ENCODE measurements around the gene ARL6IP6.
"Not testable (repeated sequence)": the region's sequence is repeated elsewhere in the genome, so short reads cannot be mapped to it uniquely, and the experiment has no call there.

The ARL6IP6 gene

DNA sequence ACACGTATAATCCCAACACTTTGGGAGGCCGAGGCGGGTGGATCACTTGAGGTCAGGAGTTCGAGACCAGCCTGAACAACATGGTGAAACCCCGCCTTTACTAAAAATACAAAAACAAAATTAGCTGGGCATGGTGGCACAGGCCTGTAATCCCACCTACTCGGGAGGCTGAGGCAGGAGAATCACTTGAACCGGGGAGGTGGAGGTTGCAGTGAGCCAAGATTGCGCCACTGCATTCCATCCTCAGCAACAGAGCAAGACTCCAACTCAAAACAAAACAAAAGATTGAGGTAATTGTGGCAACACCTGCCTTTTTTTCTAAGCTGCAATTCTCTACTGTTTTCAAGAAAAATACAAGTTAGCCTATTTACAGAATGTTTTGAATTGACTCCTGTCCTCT is 4.2 kb downstream of the ARL6IP6 start:
- not testable (repeated sequence) for DNase-seq (ENCODE audit: low read depth)

DNA sequence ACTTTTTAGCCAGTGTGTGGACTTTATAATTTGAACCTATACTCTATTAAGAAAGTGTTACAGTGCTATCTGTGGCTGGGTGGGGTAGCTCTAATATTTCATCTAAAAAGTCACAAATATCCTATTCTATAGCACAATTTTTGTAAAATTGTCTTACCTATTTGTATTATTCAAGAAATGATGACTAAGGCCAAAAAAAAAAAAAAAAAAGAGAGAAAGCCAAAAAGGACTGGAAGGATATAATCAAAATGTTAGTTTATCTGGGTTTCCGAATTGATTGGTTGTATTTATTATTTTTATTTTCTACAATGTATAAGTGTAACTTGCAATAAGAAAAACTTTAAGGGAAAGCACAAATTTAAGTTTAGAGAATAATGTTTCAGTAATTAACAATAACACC is 5.5 kb downstream of the ARL6IP6 start:
- DNase-seq (ENCODE audit: low read depth): no peak

DNA sequence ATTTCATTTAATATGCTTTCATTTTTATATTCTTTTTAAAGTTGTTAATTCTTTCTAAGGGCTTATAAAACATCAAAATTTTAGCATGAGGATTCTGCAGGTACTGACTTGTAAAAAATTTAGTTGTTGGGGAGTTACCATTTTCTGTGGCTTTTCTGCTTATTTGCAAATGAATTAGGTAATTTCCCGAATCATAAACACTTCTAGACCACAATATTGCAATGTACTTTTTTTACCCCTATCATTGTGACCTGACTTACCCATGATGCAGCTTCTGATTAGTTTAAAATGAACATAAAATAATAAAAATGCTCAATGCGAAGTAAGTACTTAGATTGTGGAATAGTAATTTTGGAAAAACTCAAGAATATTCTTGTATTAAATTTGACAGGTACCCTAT is 11.4 kb downstream of the ARL6IP6 start:
- DNase-seq (ENCODE audit: low read depth): no peak

DNA sequence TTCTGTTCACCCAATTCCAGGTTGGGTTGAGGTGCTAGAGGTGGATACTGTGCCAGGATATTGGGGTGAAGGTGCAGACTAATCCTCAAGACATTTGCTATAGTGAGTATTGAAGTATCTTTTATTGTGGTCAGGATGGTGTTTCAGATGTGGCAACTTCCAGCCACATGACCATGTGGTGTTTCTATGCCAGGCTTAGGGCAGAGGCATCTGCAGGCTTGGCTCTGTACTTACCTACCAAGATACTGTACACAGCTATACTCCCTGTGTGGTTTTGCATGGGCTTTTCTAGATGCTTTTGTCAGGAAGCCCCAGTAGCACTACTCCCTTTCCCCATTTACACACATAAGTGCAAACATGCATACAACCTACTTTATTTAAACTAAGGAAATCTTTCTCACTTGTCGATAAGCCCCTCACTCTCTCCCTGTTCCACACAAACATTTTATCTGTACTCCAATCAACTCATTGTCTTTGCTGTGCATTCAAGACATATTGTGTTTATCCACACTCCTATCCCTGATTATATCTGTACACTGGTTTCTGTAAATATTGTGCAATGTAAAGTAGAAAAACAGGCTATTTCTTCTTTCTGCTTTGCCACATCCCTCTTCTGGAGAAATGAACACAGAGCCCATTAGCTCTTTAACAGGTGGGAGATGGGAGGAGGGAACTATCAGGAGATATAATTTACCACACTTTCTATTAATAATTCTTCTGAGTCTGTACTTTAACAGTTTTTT is 12.3 kb downstream of the ARL6IP6 start:
- no peak for DNase-seq (ENCODE audit: low read depth)

DNA sequence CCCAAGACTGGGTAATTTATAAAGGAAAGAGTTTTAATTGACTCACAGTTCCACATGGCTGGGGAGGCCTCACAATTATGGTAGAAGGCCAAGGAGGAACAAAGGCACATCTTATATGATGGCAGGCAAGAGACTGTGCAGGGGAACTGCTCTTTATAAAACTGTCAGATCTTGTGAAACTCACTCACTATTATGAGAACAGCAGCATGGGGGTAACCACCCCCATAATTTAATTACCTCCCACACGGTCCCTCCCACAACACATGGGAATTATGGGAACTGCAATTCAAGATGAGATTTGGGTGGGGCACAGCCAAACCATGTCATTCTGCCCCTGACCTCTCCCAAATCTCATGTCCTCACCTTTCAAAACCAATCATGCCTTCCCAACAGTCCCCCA is 19.1 kb downstream of the ARL6IP6 start:
- not testable (repeated sequence) for DNase-seq (ENCODE audit: low read depth)

DNA sequence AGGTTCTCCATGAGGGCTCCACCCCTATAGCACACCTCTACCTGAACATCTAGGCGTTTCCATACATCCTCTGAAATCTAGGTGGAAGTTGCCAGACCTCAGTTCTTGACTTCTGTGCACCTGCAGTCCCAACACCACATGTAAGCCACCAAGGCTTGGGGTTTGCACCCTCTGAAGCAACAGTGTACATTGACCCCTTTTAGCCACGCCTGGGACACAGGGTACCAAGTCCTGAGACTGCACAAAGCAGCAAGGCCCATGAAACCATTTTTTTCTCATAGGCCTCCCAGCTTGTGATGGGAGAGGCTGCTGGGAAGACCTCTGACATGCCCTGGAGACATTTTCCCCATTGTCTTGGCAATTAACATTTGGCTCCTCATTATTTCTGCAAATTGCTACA is 20.0 kb downstream of the ARL6IP6 start:
- DNase-seq (ENCODE audit: low read depth): no peak

DNA sequence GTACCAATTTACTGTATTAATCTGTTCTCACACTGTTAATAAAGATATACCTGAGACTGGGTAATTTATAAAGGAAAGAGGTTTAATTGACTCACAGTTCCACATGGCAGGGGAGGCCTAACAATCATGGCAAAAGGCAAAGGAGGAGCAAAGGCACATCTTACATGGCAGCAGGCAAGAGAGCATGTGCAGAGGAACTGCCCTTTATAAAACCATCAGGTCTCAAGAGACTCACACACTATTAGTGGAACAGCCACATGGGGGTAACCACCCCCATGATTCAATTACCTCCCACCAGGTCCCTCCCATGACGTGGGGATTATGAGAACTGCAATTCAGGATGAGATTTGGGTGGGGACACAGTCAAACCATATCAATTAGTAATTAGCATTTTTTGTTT is 21.3 kb downstream of the ARL6IP6 start:
- not testable (repeated sequence) for DNase-seq (ENCODE audit: low read depth)

DNA sequence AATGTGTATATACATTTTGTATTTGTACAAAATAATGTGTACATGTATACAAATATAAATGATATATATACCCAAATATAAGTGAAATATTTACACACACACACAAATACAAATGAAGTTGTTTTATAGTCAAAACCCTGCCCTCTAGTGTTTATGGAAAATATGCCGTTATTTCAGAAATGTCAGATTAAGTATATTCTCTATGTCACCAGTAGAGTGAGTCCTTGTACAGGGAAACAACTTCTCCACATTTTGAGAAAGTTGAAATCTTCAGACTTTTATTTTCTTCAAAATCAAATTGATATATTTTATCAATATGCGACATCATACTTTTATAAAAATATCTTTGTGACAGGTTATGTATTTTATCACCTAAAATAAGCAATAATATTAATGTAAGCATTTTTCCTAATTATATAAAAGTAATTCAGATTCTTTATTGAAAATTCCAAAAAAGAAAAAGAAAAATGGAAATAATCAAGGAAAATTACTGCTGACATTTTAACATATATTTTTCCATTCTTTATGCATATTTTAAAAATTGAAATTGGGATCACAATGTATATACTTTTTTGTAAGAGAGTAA is 22.4 kb downstream of the ARL6IP6 start:
- DNase-seq (ENCODE audit: low read depth): no peak

DNA sequence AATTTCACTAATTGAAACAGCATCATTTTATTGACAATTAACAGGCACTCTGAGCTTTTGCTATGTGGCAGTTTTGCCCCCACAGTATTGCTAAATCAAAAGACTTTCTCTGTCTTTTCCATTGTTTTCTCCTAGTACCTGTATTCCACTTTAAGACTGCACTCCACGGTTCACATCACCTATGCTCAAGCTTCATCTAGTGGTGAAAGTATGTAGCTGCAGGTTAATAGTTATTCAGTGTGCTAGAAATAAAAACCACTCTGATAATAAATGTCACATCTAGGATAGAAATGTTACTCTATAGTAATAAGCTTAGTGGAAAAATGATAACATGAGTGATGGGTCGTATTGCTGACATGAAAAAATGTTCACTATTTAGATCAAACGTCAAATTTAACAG is 24.6 kb downstream of the ARL6IP6 start:
- no peak for DNase-seq (ENCODE audit: low read depth)

DNA sequence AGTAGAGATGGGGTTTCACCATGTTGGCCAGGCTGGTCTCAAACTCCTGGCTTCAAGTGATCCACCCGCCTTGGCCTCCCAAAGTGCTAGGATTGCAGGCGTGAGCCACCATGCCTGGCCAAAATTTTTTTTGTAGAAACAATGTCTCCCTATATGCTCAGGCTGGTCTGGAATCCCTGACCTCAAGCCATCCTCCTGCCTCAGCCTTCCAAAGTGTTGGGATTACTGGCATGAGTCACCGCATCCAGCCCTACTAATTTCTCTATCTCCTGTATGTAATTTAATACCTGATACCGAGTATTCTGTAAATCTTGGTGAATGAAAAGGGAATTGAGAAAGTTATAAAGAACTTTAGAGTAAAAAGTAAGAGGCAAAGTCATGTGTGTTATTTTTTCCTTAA is 29.3 kb downstream of the ARL6IP6 start:
- not testable (repeated sequence) for DNase-seq (ENCODE audit: low read depth)

DNA sequence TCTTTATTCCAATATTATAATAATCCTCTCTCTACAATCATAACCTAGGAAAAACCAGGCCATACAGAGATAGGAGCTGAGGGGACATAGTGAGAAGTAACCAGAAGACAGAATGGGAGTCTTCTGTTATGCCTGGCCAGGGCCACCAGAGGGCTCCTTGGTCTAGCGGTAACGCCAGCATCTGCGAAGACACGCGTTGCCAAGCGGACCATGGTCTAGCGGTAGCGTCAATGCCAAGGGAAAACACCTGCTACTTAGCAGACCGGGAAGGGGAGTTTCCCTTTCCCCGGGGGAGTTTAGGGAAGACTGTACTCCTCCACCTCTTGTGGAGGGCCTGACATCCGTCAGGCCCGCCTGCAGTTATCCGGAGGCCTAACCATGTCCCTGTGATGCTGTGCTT is 36.6 kb downstream of the ARL6IP6 start:
- no peak for DNase-seq (ENCODE audit: low read depth)

DNA sequence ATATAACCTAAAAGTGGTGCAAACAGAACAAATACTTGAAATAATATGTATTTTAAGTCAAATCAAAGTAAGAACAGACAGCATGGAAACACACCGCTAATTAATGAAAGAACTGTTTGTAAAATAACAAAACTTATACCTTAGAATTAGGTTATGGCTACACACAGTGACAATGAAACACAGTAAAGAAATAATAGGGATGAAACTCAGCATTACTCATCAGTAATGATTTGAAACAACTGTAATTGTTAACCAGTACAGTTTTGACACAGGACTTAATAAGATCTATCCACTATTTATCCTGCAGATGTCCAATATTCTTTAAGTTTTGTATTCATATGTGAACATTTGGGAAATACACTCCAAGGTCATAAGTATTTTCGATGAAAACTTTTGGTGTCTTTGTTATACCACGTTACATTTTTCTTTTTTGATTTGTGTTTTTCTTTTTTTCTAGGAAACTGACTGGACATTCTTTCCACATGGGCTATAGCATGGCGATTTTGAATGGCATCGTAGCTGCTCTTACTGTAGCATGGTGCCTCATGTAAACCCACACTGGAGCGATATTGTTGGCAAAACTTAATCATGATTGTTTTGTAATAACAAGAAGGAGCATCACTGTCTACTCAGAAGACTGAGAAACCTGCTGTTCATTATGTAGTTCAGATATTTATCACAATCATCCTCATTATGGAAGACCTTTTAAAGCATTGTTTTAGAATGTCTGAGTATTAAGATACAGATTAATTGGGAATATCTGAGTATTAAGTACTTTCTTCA is 41.1 kb downstream of the ARL6IP6 start:
- no peak for DNase-seq (ENCODE audit: low read depth)

DNA sequence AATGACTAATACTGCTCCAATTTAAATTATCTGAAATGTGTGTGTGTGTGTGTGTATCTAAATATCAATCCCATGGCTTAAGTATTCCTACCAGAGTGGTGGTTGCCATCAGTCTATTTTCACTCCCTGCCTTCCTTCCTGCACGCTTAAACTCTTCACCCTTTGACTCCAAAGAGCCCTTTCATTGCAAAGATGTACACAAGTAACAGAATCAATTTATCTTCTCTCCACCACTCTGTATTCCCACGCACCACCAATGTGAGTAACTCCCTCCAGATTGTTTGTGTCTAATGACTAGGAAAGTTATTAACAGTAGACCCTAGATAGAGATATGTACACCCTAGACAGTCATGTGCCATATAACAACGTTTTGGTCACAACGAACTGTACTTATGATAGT is 42.8 kb downstream of the ARL6IP6 start:
- no peak for DNase-seq (ENCODE audit: low read depth)

DNA sequence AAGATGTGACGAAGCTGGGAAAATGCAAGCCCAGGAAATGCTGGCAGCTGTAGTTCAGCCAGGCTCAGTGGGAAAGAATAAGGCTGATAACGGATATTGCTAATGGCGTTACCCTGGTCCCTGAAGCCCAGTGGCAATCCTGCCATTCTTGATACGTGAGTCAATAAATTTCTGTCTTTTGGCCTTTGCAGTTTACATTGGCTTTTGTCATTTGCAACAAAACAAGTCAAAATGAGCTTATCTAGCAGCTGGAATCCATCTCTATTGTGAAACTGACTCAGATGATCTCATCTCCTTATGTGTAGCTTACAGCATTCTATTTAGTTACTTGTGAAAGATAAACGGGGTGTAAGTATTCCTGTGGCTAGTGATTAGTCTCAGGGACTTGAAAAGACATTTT is 43.8 kb downstream of the ARL6IP6 start:
- DNase-seq (ENCODE audit: low read depth): no peak

DNA sequence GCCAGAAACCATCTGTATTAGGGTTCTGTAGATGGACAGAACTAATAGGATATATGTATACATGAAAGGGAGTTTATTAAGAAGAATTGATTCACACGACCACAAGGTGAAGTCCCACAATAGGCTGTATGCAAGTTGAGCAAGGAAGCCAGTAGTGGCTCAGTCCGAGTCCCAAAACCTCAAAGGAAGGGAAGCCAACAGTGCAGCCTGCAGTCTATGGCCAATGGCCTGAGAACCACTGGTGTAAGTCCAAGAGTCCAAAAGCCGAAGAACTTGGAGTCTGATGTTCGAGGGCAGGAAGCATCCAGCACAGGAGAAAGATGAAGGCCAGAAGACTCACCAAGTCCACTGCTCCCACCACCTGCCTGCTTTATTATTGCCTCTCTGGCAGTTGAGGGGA is 44.8 kb downstream of the ARL6IP6 start:
- DNase-seq (ENCODE audit: low read depth): not testable (repeated sequence)

DNA sequence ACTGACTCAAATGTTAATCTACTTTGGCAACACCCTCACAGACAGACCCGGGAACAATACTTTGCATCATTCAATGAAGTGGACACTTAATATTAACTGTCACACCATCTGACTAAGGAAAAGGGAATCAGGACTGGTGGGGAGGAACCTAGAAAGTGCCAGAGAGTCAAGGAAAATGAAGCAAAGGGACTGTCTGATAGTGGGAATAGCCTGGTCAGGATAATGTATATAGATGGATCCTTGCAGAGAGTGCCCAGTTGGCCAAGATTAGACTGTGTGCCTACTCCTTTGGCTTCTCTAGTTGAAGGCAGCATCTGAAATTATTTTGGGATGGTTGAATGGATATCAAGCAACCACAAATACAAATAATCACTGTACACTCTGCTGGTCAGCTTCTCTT is 45.2 kb downstream of the ARL6IP6 start:
- no peak for DNase-seq (ENCODE audit: low read depth)

DNA sequence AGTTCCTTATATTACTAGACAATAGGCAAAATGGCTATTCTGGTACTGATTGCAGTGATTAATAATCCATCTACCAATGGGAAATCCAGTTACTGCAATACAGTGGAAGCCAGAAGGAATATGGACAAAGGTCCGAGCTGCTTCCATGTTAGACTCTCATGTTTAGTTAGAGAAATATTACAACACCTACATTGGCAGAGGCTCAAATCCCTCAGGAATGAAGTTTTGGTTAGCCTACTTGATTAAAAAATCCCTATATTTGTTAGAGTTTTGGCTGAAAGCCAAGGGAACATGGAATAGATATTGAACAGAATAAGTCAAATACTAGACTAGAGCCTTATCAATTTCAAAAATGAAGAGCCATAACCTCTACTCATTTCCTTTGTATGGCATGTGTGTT is 48.5 kb downstream of the ARL6IP6 start:
- no peak for DNase-seq (ENCODE audit: low read depth)

DNA sequence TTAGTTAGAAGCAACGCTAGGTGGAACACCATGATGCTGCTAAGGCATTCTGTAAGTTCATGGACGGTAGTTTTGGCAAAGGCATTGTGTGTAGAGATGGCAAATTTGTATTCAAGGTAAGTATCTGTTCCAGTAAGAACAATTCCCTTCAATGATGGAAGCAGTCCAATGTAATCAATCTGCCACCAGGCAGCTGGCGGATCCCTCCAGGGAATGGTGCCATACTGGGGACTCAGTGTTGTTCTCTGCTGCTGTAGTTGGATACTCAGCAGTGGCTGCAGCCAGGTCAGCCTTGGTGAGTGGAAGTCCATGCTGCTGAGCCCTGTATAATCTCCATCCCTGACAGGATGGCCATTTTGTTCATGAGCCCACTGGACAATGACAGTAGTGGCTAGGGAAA is 62.8 kb downstream of the ARL6IP6 start:
- DNase-seq (ENCODE audit: low read depth): no peak

DNA sequence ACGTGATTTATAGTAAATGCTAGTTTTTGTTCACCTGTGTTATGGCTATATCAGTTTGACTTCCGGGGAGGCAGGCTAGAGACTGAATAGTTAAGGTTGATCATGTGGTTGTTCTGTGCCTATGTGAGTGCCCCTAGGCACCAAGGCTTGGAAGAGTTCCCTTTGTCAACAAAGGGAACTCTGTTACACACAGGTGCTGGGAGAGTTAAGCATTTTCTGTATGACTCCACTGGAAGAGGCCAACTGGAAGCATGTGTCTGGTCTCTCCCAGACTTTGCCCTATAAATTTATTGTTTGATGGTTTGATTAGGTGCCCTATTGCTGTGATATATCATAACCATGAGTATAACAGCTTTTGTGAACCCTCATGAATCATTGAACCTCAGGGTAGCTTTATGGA is 63.8 kb downstream of the ARL6IP6 start:
- DNase-seq (ENCODE audit: low read depth): no peak

DNA sequence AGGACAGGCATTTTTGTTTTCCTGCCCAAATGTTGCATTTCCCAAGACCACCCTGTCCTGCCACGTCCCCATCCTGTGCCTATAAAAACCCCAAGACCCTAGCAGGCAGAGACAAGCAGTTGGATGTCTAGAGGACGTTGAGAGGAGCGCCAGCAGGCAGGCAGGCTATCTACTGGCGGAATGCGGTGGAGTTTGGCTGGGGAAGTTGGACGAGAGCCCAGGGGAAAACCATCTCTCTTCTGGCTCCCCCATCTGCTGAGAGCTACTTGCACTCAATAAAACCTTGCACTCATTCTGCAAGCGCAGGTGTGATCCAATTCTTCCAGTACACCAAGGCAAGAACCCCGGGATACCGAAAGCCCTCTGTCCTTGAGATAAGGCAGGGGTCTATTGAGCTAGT is 72.5 kb downstream of the ARL6IP6 start:
- DNase-seq (ENCODE audit: low read depth): no peak

DNA sequence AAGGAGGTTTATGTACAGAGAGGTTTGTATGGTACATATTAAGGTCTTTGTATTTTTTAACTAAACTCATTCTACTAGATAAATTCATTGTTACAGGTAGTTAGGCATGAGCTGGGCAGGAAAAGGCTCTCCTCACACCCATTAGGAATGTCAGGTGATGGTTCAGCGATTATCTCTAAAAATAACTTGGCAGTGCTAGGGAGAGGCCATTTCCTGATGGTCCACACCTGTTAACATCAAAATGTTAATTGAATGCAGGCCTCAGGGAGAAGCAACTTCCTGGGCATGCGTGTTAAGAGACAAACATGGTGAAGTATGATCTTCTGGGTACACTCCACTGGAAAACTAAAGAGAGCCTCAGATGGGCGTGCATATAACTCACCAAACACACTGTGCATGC is 73.6 kb downstream of the ARL6IP6 start:
- no peak for DNase-seq (ENCODE audit: low read depth)

DNA sequence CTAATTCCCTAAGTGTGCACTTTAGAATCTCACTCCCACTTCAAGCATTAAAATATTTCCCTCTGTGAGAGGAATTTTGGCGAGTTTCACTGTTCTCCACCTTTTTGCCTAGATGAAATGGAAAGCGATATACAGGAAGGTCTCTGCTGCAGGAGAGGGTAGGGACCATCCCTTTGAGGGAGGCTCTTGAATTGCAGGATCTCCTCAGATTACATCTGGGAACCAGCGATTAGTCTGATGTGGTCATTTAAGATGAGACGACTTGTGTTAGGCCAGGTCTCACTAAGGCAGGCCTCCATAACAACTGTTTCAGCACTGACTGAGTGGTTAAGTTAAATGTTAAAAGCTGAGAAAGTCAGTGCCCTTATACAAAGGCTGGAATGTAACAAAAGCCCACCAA is 74.6 kb downstream of the ARL6IP6 start:
- DNase-seq (ENCODE audit: low read depth): no peak

DNA sequence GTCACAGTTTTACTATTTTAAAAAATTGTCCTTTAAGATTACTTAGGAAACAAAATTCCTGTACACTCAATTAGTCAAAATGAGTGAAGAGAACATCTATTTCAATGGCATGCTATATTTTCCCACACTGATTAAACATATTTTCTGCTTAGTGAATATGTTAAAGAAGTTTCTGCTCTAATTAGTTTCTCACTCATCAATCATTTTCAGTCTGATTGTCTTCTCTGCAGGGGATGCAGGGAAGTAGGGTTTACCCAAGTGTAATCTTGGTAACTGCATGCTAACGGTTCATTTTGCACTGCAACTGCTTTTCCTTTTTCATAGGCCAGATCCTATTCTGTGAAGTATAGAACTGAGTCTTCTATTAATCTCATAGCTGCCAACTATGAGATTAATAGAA is 78.5 kb downstream of the ARL6IP6 start:
- DNase-seq (ENCODE audit: low read depth): no peak
